Heart left ventricle (tissue), 13 donors: ENCODE data around the gene GNS.

Experiments used
- CTCF ChIP-seq, 12 donors: fragments of 200-600 bp; sonication (generic) in 4 of 12; IDR thresholded peaks; one replicate each; pipeline versions ENCODE4 v1.5.0 to v1.8.0; 2018 to 2022; ENCODE audit warnings: antibody characterized with exemption in 12 of 12, mild to moderate bottlenecking in 5 of 12
- POLR2A ChIP-seq, 2 donors: fragments of 450-650 bp; IDR thresholded peaks; one replicate each; pipeline ENCODE4 v1.6.1; 2017; ENCODE audit warnings: antibody characterized with exemption in 2 of 2, mild to moderate bottlenecking in 2 of 2, moderate library complexity in 2 of 2
- donor health status: ischemic (EF 13 %, LVEDD 7.1; RV severe dilation, severe dysfunction).
- donor health status: DM: no; HTN: yes; CAD: no.
- donor health status: DM: no; HTN: no; CAD: no.
- donor health status: ischemic (EF 25% LVEDD 6.9; RV normal size, moderate dysfunction).
- donor health status: ischemic (EF 25% LVEDD 5.7; RV mildly dilated, moderate dysfunction).
- donor health status: ischemic (EF 35%, LVEDD 5.7; RV mildly dilated, moderate dysfunction).
- donor health status: nonischemic (EF 11% LVEDD 7.7; RV severe dilation, severe dysfunction).
- donor health status: DM: yes; HTN: yes; CAD: no.
- donor health status: PGD.
- donor health status: ischemic (EF 29% LVEDD 5.4; RV normal size, mild dysfunction).
- donor health status: nonischemic (EF 23%, LVEDD 6.1; RV moderate dilation, normal function).

- TF ChIP-seq POLR2A (IDR thresholded peaks at IDR 0.05) (no peak), CTCF (IDR thresholded peaks at IDR 0.05) (no peak)
These were observed 6.4 kb downstream of the GNS start for GRCh38 chr12:64752833-64753238.
